GM23338 (cell line): ENCODE data around the gene RBMS2. TPM values are rescaled to one million over a fixed set of nuclear protein-coding genes. Genes with fewer than 3 reads are reported as not detected.

Source experiments
- ATAC-seq: fragments of 200-7000 bp; cut with Tn5 transposase; 3 replicates; pipeline ENCODE4 v1.9.1; 2020
- DNase-seq: peaks from one replicate; pipeline ENCODE4 v3.0.0-alpha.2; 2015; ENCODE audit warnings: low spot score
- H2AFZ ChIP-seq: fragments of 200-600 bp; sonication (generic); 2 replicates; pipeline ENCODE4 v1.8.0; 2016; ENCODE audit warnings: antibody characterized with exemption, mild to moderate bottlenecking, moderate library complexity
- H3F3A ChIP-seq: fragments of 200-600 bp; sonication (generic); replicated peaks from 2 replicates; pipeline ENCODE4 v1.8.0; 2017; ENCODE audit warnings: antibody characterized with exemption, mixed run types, low read depth
- H3K27ac ChIP-seq: fragments of 200-600 bp; sonication (generic); 2 replicates; pipeline ENCODE4 v1.6.1; 2016; ENCODE audit warnings: low read depth
- H3K27me3 ChIP-seq: fragments of 200-600 bp; sonication (generic); 2 replicates; pipeline ENCODE4 v1.8.0; 2016; ENCODE audit warnings: mild to moderate bottlenecking, mixed run types, moderate library complexity; ENCODE audit not compliant: insufficient read depth
- H3K36me3 ChIP-seq: fragments of 200-600 bp; sonication (generic); 2 replicates; pipeline ENCODE4 v1.8.0; 2016; ENCODE audit warnings: mild to moderate bottlenecking; ENCODE audit not compliant: insufficient read depth
- H3K4me1 ChIP-seq: fragments of 200-600 bp; sonication (generic); 2 replicates; pipeline ENCODE4 v1.8.0; 2016; ENCODE audit warnings: mild to moderate bottlenecking, moderate library complexity; ENCODE audit not compliant: insufficient read depth
- H3K4me2 ChIP-seq: fragments of 200-600 bp; sonication (generic); 2 replicates; pipeline ENCODE4 v1.7.1; 2017; ENCODE audit warnings: mixed run types
- H3K4me3 ChIP-seq: fragments of 200-600 bp; sonication (generic); 2 replicates; pipeline ENCODE4 v1.6.1; 2016; ENCODE audit warnings: mixed run types
- H3K79me2 ChIP-seq: fragments of 200-600 bp; sonication (generic); replicated peaks from 2 replicates; pipeline ENCODE4 v1.8.0; 2017; ENCODE audit warnings: mild to moderate bottlenecking; ENCODE audit not compliant: insufficient read depth
- H3K9me2 ChIP-seq: fragments of 200-600 bp; sonication (generic); 2 replicates; pipeline ENCODE4 v1.8.0; 2017; ENCODE audit not compliant: insufficient read depth
- H4K20me1 ChIP-seq: fragments of 200-600 bp; sonication (generic); replicated peaks from 2 replicates; pipeline ENCODE4 v1.8.0; 2017; ENCODE audit warnings: mild to moderate bottlenecking; ENCODE audit not compliant: insufficient read depth
- H3K27ac Mint-ChIP-seq: 2 replicates; pipeline ENCODE4 v1.8.0; 2020; ENCODE audit warnings: inconsistent platforms, mild to moderate bottlenecking, moderate library complexity, mixed read lengths
- H3K27me3 Mint-ChIP-seq: 3 replicates; pipeline ENCODE4 v1.8.0; 2022; ENCODE audit warnings: low read depth, mild to moderate bottlenecking, moderate library complexity, mixed read lengths, inconsistent platforms; ENCODE audit not compliant: insufficient read depth, poor library complexity
- H3K36me3 Mint-ChIP-seq: 3 replicates; pipeline ENCODE4 v1.8.0; 2021; ENCODE audit warnings: low read depth, mild to moderate bottlenecking, inconsistent platforms, moderate library complexity, mixed read lengths
- H3K4me1 Mint-ChIP-seq: 3 replicates; pipeline ENCODE4 v1.8.0; 2020; ENCODE audit warnings: mild to moderate bottlenecking, inconsistent platforms, mixed read lengths
- H3K4me3 Mint-ChIP-seq: 3 replicates; pipeline ENCODE4 v1.8.0; 2021; ENCODE audit warnings: moderate library complexity, mild to moderate bottlenecking, inconsistent platforms, mixed read lengths
- H3K9me3 Mint-ChIP-seq: 3 replicates; pipeline ENCODE4 v1.8.0; 2020; ENCODE audit warnings: moderate library complexity, mild to moderate bottlenecking, inconsistent platforms, mixed read lengths
- CREB1 ChIP-seq: fragments of 250-450 bp; sonication (Bioruptor Pico); IDR thresholded peaks from 2 replicates; pipeline ENCODE4 v1.5.0; 2020; ENCODE audit warnings: low read depth, mild to moderate bottlenecking, moderate library complexity
- EZH2 ChIP-seq: fragments of 200-600 bp; sonication (generic); IDR thresholded peaks from one replicate; pipeline ENCODE4 v1.8.0; 2017; ENCODE audit warnings: antibody characterized with exemption, mild to moderate bottlenecking, low read depth; ENCODE audit not compliant: unreplicated experiment
- JUNB ChIP-seq: IDR thresholded peaks from one replicate; pipeline ENCODE4 v1.6.1; 2016; ENCODE audit warnings: antibody characterized with exemption; ENCODE audit not compliant: unreplicated experiment
- NANOG ChIP-seq: IDR thresholded peaks from 2 replicates; pipeline ENCODE4 v1.6.1; 2016; ENCODE audit warnings: antibody characterized with exemption, borderline replicate concordance
- POLR2AphosphoS5 ChIP-seq: IDR thresholded peaks from 2 replicates; pipeline ENCODE4 v1.6.1; 2016; ENCODE audit warnings: antibody characterized with exemption, low read depth
- ZNF114 ChIP-seq: fragments of 250-450 bp; sonication (Bioruptor Pico); IDR thresholded peaks from 2 replicates; pipeline ENCODE4 v1.5.0; 2020; ENCODE audit warnings: mild to moderate bottlenecking, moderate library complexity
- ZNF331 ChIP-seq: fragments of 250-450 bp; sonication (Bioruptor Pico); IDR thresholded peaks from 2 replicates; pipeline ENCODE4 v1.5.0; 2020; ENCODE audit warnings: low read depth, mild to moderate bottlenecking, moderate library complexity
- polyA plus RNA-seq: library from polyadenylated mRNA; unstranded; fragments of >200 nt; fragmentation: Nextera tagmentation; extraction: Ambion mirVana; gene quantifications from 2 replicates; pipeline ENCODE4 v1.2.1, GENCODE V29; 2016
- total RNA-seq: library from RNA; depleted of rRNA; stranded (reverse); fragments of >200 nt; shearing (Covaris generic); gene quantifications from 2 replicates; pipeline ENCODE4 v1.2.3, GENCODE V29; 2014
- TF ChIP-seq, protein P1 (sequence below): IDR thresholded peaks from 2 replicates; pipeline ENCODE4 v1.6.1; 2016; ENCODE audit warnings: antibody characterized with exemption
- TF ChIP-seq, protein P2 (sequence below): IDR thresholded peaks from one replicate; pipeline ENCODE4 v1.6.1; 2018; ENCODE audit warnings: antibody characterized with exemption; ENCODE audit not compliant: unreplicated experiment
- TF ChIP-seq, protein P3 (sequence below): fragments of 250-450 bp; sonication (Bioruptor Pico); IDR thresholded peaks from 2 replicates; pipeline ENCODE4 v1.5.0; 2020; ENCODE audit warnings: mild to moderate bottlenecking, moderate library complexity
- TF ChIP-seq, protein P4 (sequence below), 2 experiments: fragments of 200-600 bp in 1 of 2; sonication (generic) in 1 of 2; conservative IDR thresholded peaks; 2 replicates each; pipeline versions ENCODE4 v1.5.1 to v1.6.1; 2016 to 2017; ENCODE audit warnings: antibody characterized with exemption in 2 of 2, low read depth in 2 of 2, mild to moderate bottlenecking in 2 of 2, moderate library complexity in 1 of 2

RBMS2 gene
- total and polyA plus RNA-seq, 2 experiments from 2014 or later = 9.2 to 16.8 TPM

DNA sequence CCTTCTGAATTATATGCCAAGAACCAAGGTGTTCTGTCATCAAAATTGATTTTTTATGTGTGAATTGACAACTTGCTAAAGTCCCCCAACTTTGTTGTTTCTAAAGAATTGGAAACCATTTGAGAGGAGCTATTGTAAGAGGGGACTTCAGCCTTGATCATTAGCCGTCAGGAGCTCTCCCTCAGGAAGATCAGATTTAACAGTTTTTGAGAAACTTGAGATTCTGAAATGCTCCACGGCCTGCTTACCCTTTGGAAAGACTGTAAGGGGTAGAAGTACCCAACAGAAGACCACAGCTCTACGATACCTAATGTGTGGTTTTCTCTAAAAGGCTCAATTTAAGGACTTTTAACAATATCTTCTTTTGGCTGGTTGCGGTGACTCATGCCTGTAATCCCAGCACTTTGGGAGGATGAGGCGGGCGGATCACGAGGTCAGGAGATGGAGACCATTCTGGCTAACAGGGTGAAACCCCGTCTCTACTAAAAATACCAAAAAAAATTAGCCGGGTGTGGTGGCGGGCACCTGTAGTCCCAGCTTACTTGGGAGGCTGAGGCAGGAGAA, 57.4 kb downstream of the RBMS2 start:
- DNase-seq = no peak
- Mint-ChIP-seq H3K9me3 (no peaks in the 10 kb centered on the region), H3K27ac (no peak overlapping the region), H3K4me3 (no peak overlapping the region), H3K27me3 (no peaks in the 10 kb centered on the region), H3K36me3 (no peaks in the 10 kb centered on the region), H3K4me1 (peaks cover 5% of the 10 kb centered on the region; the same call in 1 of the 3 replicates)
- no peak overlapping the region for H3K4me2 ChIP-seq
- H3K4me3 ChIP-seq = no peak overlapping the region
- H3K36me3 ChIP-seq = no peaks in the 10 kb centered on the region; the same call in 1 of the 2 replicates
- TF ChIP-seq ZNF114 (CRISPR knock-in tag) = no peak
- TF ChIP-seq POLR2AphosphoS5 = no peak
- no peak for TF ChIP-seq ZNF331 (CRISPR knock-in tag)
- TF ChIP-seq, protein P1, sequence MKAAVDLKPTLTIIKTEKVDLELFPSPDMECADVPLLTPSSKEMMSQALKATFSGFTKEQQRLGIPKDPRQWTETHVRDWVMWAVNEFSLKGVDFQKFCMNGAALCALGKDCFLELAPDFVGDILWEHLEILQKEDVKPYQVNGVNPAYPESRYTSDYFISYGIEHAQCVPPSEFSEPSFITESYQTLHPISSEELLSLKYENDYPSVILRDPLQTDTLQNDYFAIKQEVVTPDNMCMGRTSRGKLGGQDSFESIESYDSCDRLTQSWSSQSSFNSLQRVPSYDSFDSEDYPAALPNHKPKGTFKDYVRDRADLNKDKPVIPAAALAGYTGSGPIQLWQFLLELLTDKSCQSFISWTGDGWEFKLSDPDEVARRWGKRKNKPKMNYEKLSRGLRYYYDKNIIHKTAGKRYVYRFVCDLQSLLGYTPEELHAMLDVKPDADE = no peak
- TF ChIP-seq, protein P2, sequence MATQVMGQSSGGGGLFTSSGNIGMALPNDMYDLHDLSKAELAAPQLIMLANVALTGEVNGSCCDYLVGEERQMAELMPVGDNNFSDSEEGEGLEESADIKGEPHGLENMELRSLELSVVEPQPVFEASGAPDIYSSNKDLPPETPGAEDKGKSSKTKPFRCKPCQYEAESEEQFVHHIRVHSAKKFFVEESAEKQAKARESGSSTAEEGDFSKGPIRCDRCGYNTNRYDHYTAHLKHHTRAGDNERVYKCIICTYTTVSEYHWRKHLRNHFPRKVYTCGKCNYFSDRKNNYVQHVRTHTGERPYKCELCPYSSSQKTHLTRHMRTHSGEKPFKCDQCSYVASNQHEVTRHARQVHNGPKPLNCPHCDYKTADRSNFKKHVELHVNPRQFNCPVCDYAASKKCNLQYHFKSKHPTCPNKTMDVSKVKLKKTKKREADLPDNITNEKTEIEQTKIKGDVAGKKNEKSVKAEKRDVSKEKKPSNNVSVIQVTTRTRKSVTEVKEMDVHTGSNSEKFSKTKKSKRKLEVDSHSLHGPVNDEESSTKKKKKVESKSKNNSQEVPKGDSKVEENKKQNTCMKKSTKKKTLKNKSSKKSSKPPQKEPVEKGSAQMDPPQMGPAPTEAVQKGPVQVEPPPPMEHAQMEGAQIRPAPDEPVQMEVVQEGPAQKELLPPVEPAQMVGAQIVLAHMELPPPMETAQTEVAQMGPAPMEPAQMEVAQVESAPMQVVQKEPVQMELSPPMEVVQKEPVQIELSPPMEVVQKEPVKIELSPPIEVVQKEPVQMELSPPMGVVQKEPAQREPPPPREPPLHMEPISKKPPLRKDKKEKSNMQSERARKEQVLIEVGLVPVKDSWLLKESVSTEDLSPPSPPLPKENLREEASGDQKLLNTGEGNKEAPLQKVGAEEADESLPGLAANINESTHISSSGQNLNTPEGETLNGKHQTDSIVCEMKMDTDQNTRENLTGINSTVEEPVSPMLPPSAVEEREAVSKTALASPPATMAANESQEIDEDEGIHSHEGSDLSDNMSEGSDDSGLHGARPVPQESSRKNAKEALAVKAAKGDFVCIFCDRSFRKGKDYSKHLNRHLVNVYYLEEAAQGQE = no peak
- TF ChIP-seq, protein P3, sequence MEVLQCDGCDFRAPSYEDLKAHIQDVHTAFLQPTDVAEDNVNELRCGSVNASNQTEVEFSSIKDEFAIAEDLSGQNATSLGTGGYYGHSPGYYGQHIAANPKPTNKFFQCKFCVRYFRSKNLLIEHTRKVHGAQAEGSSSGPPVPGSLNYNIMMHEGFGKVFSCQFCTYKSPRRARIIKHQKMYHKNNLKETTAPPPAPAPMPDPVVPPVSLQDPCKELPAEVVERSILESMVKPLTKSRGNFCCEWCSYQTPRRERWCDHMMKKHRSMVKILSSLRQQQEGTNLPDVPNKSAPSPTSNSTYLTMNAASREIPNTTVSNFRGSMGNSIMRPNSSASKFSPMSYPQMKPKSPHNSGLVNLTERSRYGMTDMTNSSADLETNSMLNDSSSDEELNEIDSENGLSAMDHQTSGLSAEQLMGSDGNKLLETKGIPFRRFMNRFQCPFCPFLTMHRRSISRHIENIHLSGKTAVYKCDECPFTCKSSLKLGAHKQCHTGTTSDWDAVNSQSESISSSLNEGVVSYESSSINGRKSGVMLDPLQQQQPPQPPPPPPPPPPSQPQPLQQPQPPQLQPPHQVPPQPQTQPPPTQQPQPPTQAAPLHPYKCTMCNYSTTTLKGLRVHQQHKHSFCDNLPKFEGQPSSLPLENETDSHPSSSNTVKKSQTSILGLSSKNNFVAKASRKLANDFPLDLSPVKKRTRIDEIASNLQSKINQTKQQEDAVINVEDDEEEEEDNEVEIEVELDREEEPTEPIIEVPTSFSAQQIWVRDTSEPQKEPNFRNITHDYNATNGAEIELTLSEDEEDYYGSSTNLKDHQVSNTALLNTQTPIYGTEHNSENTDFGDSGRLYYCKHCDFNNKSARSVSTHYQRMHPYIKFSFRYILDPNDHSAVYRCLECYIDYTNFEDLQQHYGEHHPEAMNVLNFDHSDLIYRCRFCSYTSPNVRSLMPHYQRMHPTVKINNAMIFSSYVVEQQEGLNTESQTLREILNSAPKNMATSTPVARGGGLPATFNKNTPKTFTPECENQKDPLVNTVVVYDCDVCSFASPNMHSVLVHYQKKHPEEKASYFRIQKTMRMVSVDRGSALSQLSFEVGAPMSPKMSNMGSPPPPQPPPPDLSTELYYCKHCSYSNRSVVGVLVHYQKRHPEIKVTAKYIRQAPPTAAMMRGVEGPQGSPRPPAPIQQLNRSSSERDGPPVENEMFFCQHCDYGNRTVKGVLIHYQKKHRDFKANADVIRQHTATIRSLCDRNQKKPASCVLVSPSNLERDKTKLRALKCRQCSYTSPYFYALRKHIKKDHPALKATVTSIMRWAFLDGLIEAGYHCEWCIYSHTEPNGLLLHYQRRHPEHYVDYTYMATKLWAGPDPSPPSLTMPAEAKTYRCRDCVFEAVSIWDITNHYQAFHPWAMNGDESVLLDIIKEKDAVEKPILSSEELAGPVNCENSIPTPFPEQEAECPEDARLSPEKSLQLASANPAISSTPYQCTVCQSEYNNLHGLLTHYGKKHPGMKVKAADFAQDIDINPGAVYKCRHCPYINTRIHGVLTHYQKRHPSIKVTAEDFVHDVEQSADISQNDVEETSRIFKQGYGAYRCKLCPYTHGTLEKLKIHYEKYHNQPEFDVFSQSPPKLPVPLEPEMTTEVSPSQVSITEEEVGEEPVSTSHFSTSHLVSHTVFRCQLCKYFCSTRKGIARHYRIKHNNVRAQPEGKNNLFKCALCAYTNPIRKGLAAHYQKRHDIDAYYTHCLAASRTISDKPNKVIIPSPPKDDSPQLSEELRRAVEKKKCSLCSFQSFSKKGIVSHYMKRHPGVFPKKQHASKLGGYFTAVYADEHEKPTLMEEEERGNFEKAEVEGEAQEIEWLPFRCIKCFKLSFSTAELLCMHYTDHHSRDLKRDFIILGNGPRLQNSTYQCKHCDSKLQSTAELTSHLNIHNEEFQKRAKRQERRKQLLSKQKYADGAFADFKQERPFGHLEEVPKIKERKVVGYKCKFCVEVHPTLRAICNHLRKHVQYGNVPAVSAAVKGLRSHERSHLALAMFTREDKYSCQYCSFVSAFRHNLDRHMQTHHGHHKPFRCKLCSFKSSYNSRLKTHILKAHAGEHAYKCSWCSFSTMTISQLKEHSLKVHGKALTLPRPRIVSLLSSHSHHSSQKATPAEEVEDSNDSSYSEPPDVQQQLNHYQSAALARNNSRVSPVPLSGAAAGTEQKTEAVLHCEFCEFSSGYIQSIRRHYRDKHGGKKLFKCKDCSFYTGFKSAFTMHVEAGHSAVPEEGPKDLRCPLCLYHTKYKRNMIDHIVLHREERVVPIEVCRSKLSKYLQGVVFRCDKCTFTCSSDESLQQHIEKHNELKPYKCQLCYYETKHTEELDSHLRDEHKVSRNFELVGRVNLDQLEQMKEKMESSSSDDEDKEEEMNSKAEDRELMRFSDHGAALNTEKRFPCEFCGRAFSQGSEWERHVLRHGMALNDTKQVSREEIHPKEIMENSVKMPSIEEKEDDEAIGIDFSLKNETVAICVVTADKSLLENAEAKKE (CRISPR knock-in tag) = no peak
- TF ChIP-seq, protein P4, sequence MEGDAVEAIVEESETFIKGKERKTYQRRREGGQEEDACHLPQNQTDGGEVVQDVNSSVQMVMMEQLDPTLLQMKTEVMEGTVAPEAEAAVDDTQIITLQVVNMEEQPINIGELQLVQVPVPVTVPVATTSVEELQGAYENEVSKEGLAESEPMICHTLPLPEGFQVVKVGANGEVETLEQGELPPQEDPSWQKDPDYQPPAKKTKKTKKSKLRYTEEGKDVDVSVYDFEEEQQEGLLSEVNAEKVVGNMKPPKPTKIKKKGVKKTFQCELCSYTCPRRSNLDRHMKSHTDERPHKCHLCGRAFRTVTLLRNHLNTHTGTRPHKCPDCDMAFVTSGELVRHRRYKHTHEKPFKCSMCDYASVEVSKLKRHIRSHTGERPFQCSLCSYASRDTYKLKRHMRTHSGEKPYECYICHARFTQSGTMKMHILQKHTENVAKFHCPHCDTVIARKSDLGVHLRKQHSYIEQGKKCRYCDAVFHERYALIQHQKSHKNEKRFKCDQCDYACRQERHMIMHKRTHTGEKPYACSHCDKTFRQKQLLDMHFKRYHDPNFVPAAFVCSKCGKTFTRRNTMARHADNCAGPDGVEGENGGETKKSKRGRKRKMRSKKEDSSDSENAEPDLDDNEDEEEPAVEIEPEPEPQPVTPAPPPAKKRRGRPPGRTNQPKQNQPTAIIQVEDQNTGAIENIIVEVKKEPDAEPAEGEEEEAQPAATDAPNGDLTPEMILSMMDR (conservative IDR thresholded peaks at IDR 0.05; ENCODE audit: low read depth in 2 of 2) = no peak
- no peak for TF ChIP-seq CREB1 (CRISPR knock-in tag)
- TF ChIP-seq NANOG = no peak
- TF ChIP-seq JUNB = no peak
- TF ChIP-seq EZH2 = no peak
- no peak for ATAC-seq
- 0 out of 2 replicates have a peak, but pooled peaks cover 3% of the 10 kb centered on the region for H3F3A ChIP-seq
- H4K20me1 ChIP-seq = no peaks in the 10 kb centered on the region
- H2AFZ ChIP-seq = no peak overlapping the region
- H3K9me2 ChIP-seq = no peaks in the 10 kb centered on the region
- H3K27me3 ChIP-seq = no peaks in the 10 kb centered on the region
- no peak overlapping the region for H3K27ac ChIP-seq
- no peaks in the 10 kb centered on the region for H3K79me2 ChIP-seq
- peaks cover 12% of the 10 kb centered on the region; the same call in 1 of the 2 replicates for H3K4me1 ChIP-seq
